Caki2 (cell line): Measurements from ENCODE around the gene LAG3. TPM values are rescaled to one million over a fixed set of nuclear protein-coding genes. Genes with fewer than 3 reads are reported as not detected.
A peak's percentile ranks its signal among the peaks of the same experiment; 100 is the strongest.
"Not testable (repeated sequence)": the region's sequence is repeated elsewhere in the genome, so short reads cannot be mapped to it uniquely, and the experiment has no call there.

Source experiments
- DNase-seq: peaks from one replicate; pipeline ENCODE4 v3.0.0-alpha.2; 2015; ENCODE audit warnings: low read depth
- in situ Hi-C: cut with HindIII; loops from 2 replicates; pipeline ENCODE4 v1.10.0; 2016; ENCODE audit warnings: low sequenced_read_pairs, low pct_unique_long_range_greater_than_20kb, mixed read lengths
- total RNA-seq: library from RNA; depleted of rRNA; stranded (reverse); fragments of >200 nt; shearing (Covaris generic); gene quantifications from 2 replicates; pipeline ENCODE4 v1.2.3, GENCODE V29; 2014; ENCODE audit warnings: low replicate concordance; rRNA removed

LAG3 gene
- total RNA-seq = not detected in 2 replicates

DNA sequence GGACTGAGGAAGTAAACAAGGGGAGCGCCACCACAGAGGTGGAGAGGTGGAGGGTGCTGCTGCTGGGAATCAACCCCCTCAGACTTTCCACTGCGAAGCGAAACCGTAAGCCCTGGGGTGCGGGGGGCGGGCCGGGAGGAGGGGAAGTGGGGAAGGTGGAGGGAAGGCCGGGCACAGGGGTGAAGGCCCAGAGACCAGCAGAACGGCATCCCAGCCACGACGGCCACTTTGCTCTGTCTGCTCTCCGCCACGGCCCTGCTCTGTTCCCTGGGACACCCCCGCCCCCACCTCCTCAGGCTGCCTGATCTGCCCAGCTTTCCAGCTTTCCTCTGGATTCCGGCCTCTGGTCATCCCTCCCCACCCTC is at the start of gene LAG3:
Gene LAG3 (plus strand): TSS at position 190 of the 365 bp plus-strand sequence. CDS start 333 bp downstream, outside the sequence.
- DNase-seq = no peak
- in situ Hi-C loops = no loop called here

DNA sequence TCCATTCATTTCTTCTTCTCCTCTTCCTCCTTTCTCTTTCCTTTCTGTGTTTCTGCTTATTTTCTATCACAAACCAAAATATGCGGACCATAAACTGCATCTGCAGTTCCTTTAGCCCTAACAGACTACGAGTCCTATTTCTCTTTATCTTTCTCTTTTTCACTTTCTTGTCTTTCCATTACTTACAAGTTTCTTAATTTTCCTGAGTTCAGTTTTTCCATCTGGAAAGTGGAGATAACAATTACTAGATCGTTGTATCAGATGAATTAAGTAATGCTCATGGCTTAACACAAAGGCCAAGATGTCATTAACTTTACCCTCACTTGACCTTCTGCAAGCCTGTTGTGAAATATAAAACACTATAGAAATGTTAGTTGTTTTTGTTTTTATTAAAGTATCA is 49.5 kb upstream of the LAG3 start:
- no peak for DNase-seq
- in situ Hi-C loops = no loop called here

DNA sequence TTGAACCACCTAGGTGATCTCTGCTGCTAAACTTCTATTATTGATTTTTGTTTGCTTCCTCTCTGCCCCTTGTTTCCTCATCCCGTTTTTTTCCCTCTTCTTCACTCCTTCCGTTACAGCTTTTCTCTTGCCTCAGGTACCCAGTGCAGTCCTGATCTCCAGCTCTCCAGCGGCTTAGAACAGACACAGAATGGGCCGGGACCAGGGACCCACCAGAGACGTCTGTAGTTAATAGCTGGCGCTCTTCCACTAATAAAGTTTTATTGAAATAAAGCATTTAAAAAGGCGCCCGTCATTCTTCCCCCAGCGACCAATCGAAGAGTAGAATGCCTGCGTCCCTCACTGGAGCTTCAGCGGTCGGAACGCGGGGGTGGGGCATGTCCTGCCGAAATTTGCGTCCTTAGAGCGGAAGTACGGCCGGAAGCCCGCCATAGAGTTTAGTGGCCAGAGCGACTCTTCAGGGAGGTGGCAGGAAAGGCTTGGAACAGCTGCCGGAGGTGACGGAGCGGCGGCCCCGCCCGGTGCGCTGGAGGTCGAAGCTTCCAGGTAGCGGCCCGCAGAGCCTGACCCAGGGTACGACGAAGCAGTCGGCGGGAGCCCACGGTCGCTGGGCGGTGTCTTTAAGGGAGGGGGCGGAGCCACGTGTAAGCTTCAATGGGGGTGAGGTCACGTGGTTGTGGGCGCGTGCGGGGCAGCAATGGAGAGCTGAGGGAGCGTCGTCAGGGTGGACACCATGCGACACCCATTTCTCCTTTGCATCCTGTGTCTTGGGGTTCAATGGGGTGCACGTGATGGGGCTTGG is 48.5 kb upstream of the LAG3 start, which contains the start of gene COPS7A:
Gene COPS7A (plus strand): TSS at position 440 of the 802 bp plus-strand sequence. CDS start 611 bp downstream, outside the sequence.
- in situ Hi-C loops = no loop called here
- peak; percentile 99 for DNase-seq

DNA sequence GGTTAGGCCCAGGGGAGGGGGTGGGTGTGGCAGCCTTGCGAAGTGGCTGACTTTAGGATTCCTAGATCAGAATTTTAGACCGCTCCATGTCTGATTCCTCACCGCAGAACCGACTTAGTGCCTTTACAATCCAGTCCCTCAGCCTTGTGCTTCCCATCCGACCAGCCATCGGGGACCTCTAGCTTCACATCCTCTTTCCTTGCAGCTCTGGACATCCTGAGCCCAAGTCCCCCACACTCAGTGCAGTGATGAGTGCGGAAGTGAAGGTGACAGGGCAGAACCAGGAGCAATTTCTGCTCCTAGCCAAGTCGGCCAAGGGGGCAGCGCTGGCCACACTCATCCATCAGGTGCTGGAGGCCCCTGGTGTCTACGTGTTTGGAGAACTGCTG is 47.9 kb upstream of the LAG3 start:
- in situ Hi-C loops = no loop called here

DNA sequence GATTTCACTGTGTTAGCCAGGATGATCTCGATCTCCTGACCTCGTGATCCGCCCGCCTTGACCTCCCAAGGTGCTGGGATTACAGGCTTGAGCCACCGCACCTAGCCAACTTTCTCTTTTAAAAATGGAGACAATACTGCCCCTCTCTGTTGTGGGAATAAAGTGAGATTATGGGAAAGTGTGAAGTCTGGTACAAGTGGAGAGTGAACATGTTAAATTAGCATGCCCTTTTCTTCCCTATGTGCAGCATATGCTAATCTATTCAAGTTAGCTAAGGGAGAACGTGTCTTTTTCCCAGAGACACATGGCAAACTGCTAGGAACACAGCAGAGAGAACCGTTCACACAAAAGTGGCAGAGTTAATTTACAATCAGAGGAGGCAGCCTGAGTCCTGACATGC is 47.0 kb upstream of the LAG3 start:
- in situ Hi-C loops = no loop called here
- DNase-seq = no peak

More for the DNA sequence above, 47.9 kb upstream of the LAG3 start:
- peak; percentile 48 for DNase-seq

DNA sequence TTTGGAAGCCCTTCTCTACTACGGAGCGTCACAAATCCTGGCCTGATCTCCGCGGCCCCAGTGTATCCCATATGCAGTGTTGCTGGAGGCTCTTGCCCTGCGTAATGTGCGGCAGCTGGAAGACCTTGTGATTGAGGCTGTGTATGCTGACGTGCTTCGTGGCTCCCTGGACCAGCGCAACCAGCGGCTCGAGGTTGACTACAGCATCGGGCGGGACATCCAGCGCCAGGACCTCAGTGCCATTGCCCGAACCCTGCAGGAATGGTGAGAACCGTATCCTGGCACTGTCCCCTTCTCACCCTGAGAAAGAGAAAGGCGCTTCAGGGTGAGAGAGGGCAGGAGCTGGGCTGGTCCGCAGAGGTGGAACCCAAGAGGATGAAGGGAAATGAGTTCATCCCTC is 43.1 kb upstream of the LAG3 start:
- in situ Hi-C loops = no loop called here
- no peak for DNase-seq

DNA sequence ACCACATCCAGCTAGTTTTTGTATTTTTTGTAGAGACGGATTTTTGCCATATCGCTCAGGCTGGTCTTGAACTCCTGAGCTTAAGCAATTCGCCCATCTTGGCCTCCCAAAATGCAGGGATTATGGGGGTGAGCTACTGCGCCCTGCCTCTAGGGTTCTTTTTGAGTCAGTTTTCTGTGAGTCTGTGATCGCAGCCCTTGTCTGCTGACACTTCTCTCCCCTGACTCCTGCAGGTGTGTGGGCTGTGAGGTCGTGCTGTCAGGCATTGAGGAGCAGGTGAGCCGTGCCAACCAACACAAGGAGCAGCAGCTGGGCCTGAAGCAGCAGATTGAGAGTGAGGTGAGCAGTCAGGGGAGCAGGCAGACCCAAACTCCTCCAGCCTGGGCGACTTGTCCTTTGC is 42.2 kb upstream of the LAG3 start:
- in situ Hi-C loops = no loop called here
- DNase-seq = no peak

DNA sequence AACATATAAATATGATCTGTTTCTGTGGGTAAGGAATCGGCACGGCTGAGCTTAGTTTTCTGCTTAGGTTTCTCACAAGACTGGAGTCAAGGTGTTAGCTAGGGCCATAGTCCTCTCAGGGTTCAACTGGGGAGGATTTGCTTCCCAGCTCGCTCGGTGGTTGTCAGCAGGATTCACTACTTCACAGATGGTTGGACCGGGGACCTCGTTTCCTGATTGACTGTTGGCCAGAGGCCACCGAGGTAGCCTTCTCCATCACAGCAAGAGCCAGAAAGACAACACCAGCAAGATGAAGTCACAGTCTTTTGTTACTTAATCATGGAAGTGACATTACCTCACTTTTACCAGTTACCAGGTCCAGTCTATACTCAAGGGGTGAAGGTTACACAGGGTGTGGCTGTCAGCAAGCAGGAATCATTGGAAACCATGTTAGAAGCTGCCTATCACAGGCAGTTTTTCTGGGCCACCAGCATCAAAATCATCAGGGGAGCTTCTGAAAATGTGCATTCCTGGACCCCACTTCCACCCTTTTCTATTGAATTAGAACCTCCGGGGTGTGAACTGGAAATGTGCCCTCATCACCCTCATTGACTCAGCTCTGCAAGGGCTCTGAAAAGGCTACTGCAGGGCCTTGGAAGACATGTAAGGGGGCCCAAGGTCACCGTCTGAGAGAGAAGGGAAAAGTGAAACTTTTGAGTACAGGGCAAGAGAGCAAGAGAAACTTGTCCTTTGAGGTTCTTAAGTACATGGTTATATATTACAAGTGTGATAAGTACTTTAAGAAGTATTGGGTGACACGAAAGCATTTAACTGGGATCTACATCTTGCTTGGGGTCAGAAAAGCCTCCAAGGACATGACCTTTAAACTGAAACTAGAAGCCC is 37.6 kb upstream of the LAG3 start:
- DNase-seq = no peak
- in situ Hi-C loops = no loop called here

DNA sequence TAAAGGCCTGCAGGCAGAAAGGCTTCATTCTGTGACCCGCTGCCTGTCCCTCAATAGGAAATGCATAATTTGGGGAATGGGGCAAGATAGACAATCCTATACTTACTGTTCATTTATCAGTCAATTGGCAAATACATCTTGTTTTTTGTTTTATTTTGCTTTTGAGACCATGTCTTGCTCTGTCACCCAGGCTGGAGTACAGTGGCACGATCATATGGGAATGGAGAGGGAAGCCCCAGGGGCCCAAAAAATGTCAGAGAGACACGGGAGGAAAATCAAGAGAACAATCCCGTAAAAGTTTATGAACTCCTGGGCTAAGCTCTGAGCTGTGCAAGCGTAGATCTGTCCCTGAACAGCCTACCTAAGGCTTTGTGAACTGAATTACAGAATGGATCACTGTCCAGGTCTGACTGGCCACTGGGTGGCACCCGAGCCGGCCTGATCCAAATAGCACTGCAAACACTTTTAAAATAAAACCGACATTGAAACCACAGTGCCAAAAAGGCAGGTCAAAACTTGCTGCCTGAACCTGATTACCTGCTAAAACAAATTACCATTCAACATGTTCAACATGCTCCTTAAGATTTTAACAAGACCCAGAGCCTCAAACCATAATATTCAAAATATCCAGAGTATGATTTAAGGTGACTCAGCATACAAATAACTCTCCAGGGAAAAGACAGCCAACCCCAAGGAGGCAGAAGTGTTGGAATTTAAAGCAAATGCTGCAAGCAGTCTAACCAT is 36.7 kb upstream of the LAG3 start:
- peak; percentile 63 for DNase-seq
- in situ Hi-C loops = no loop called here

DNA sequence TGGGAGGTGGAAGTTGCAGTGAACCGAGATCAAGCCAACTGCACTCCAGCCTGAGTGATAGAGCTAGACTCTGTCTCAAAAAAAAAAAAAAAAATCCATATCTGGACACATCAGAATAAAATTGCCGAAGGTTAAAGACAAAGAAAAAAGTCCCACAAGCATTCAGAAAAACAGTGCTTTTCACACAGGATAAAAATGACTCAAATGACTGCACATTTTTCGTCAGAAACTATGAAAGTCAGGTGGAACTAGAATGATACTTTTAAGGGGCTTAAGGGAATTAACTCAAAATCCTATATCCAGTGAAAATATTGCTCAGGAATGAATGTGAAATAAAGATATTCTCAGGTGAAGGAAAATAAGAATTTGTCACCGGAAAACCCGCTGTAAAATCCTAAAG is 35.6 kb upstream of the LAG3 start:
- in situ Hi-C loops = no loop called here

DNA sequence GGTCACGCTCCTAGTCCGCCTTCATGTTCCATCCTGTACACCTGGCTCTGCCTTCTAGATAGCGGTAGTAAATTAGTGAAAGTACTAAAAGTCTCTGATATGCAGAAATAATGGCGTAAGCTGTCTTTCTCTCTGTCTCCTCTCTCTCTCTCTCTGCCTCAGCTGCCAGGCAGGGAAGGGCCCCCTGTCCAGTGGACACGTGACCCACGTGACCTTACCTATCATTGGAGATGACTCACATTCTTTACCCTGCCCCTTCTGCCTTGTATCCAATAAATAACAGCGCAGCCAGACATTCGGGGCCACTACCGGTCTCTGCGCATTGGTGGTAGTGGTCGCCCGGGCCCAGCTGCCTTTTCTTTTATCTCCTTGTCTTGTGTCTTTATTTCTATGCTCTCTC is 30.2 kb upstream of the LAG3 start:
- DNase-seq, in situ Hi-C loops: not testable (repeated sequence)

More for the DNA sequence above, 35.6 kb upstream of the LAG3 start:
- DNase-seq = no peak

DNA sequence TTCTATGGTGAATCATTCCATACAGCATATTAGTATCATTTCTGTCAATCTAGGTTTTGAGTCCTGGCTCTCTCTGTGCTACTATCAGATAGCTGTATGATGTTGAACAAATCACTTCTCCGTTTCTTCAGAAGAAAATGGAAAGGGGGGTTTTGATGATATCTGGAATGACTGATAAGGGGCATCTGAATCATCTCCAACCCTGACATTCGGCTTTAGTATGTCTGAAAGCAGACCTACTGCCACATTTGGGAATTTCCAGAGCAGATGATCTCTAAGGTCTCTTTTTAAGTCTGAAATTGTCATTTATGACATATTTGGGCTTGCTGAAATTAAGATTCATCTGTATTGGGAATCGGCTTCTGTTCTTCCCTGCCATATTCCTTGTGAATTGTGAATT is 29.5 kb upstream of the LAG3 start:
- in situ Hi-C loops = no loop called here
- no peak for DNase-seq

DNA sequence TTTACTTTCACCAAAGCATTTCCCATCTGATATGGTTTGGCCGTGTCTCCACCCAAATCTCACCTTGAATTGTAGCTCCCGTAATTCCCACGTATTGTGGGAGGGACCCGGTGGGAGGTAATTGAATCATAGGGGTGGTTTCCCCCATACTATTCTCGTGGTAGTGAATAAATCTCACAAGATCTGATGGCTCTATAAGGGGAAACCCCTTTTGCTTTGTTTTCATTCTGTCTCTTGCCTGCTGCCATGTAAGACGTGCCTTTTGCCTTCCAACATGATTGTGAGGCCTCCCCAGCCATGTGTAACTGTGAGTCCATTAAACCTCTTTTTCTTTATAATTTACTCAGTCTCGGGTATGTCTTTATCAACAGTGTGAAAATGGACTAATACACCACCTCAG is 29.0 kb upstream of the LAG3 start:
- in situ Hi-C loops, DNase-seq: not testable (repeated sequence)

DNA sequence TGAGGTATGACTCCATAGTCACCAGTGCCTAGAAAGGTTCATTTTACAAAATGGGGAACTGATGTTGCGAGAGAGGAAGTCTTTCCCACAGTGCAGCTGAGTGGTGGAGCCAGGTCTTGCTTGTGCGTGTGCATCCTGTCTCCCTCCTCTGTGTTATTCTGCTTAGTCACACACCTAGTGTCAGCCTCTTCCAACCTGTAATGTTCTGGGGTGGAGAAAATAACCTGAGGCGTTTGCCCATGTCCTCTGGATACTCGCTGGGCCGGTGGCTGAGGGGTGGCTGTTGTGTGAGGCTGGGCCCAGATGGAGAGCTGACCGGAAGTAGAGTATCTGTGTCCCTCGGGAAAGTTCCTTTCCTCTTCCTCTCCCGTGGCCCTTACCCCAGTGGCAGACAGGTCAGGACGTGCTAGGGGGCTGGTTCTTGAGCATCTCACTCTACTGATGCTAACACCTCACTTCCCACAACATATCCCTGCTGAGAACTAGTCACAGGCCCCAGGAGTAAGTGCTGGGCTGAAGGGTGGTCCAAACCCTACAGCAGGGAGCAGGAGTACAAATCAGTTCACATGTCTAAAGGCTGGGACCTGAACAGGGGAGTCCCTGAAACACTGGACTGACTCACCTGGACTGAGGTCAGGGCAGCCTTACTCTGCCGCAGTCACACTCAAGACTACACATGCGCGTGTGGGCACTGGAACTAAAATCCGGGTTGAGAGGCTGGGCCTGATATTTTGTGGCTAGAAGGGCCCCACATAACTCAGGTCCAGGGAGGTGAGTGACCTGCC is 26.4 kb upstream of the LAG3 start:
- in situ Hi-C loops = no loop called here
- DNase-seq = peak; percentile 40

DNA sequence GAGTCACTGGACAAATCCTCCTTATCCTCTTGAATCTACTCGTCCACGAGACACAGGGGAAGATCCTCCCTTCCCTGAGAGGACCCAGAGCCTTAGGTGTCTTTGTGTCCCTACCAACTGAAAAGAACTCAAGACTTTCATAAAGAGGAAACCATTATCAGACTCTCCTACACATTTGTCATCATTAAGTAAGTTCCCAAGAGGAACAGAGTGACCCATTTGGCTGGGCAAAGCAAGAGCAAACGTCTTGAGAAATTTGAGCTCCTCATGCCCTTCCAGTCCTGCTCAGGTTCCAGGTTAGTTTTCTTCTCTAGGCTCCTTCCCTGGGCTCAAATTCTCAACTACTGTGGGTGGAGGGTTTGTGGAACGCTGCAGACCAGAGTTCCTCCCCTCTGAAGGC is 25.1 kb upstream of the LAG3 start:
- in situ Hi-C loops = no loop called here
- DNase-seq = no peak

DNA sequence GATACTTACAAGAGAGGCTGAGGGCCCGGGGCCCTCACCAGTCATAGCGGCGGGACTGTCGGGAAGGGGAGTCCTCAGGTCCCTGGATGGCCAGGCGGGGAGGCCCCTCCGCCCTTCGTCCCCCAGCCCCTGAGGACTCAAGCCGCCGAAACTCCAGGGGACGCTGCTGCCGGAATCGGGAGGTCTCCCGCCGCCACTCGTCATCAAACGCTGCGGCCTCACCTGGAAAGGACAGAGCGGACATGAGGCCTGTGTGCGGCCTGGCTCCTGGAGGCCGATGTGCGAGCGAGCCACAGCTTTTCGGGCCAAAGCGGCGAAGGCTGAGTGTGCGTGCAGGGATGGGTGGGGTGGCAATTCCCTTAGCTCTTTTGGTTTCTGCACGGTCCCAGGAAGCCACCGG is 23.6 kb upstream of the LAG3 start:
- in situ Hi-C loops = no loop called here
- no peak for DNase-seq

DNA sequence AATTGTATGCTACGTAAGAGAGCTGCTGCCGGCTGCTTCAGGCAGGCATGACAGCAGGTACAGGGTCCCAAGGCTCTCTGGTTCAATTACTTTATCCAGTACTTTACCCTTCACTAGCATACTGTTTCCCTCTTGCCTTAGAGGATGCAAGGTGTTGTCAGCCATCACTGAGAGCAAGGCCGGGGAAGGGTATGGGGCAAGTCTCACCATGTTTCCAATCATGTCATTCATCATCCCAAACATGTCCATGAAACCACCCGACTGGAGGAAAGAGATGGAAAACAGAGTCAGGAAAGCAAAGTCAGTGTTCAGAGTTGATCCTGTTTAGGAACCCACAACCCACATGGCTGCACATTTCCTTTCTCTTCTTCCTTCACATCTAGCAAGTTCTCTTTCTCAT is 21.8 kb upstream of the LAG3 start:
- in situ Hi-C loops = no loop called here

DNA sequence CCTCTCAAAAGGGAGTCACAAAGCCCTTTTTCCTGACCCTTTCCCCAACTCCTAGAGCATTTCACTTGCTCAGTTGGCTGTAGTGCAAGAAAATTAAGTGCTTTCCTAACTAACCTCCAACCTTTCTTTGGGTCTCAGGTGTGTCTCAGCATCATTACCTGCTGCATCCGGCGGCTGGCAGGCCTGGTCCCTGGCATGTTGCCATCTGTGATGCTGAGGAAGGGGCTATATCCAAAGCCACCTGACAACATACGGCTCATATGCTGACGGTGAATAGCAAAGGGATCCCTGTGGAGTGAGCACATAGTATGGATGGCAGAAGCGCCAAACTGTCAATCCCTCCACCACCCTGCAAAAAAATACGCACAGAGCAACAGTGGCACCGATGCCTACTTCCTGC is 20.6 kb upstream of the LAG3 start:
- no peak for DNase-seq
- in situ Hi-C loops = no loop called here

More for the DNA sequence above, 21.8 kb upstream of the LAG3 start:
- DNase-seq = no peak
